GM10248 (cell line): ENCODE data around the gene FAM110A.

Experiments
- CTCF ChIA-PET: fragments of 300-600 bp; sonication (Branson Sonifier 250); formaldehyde crosslinking; extraction: SDS; loops from one replicate; lab custom pipeline; 2021; ENCODE audit warnings: antibody characterized with exemption; lab: Yijun Ruan, JAX
- POLR2A ChIA-PET: fragments of 350-650 bp; sonication (Branson Sonifier 250); formaldehyde crosslinking; extraction: SDS; loops from one replicate; lab custom pipeline; 2020; ENCODE audit warnings: antibody characterized with exemption; lab: Yijun Ruan, JAX
- DNase-seq: peaks from one replicate; pipeline ENCODE4 v3.0.0; 2012; ENCODE audit errors: extremely low spot score
- CTCF ChIP-seq: IDR thresholded peaks from 2 replicates; pipeline ENCODE4 v1.5.1; 2012; ENCODE audit warnings: mild to moderate bottlenecking, low read depth; ENCODE audit errors: extremely low read depth, missing control alignments, control extremely low read depth

The FAM110A gene

GRCh38 chr20:868279-868678 is 34.8 kb downstream of the FAM110A start:
- CTCF ChIA-PET = no interaction called here
- TF ChIP-seq CTCF = no peak
- POLR2A ChIA-PET = no interaction called here
- no peak for DNase-seq

- DNase-seq = no peak
- CTCF ChIA-PET = interaction anchor here (1.0 kb wide), 1 partner anchor 104 kb away, joined by 3 read pairs; no protein-coding TSS in a partner anchor
- no peak for TF ChIP-seq CTCF
- POLR2A ChIA-PET = no interaction called here
Measured at GRCh38 chr20:869606-870005, 36.1 kb downstream of the FAM110A start.

GRCh38 chr20:870758-871157 is 37.2 kb downstream of the FAM110A start:
- DNase-seq = no peak
- POLR2A ChIA-PET = no interaction called here
- CTCF ChIA-PET = interaction anchor here (1.6 kb wide), 1 partner anchor 9 kb away, joined by 3 read pairs; no protein-coding TSS in a partner anchor
- TF ChIP-seq CTCF = no peak

- no peak for TF ChIP-seq CTCF
- POLR2A ChIA-PET = no interaction called here
- CTCF ChIA-PET = interaction anchor here (1.6 kb wide), 1 partner anchor 9 kb away, joined by 3 read pairs; no protein-coding TSS in a partner anchor
- no peak for DNase-seq
Measured at GRCh38 chr20:871436-871835, 37.9 kb downstream of the FAM110A start.

GRCh38 chr20:871948-872347 is 38.4 kb downstream of the FAM110A start:
- no peak for TF ChIP-seq CTCF
- CTCF ChIA-PET = interaction anchor here (1.6 kb wide), 1 partner anchor 10 kb away, joined by 3 read pairs; no protein-coding TSS in a partner anchor
- POLR2A ChIA-PET = interaction anchor here (0.6 kb wide), 1 partner anchor 8 kb away, joined by 3 read pairs; no protein-coding TSS in a partner anchor
- DNase-seq = no peak

- CTCF ChIA-PET = no interaction called here
- POLR2A ChIA-PET = no interaction called here
- DNase-seq = no peak
- no peak for TF ChIP-seq CTCF
Measured at GRCh38 chr20:872855-873520, 39.5 kb downstream of the FAM110A start.
